GM12891 (cell line): Measurements from ENCODE around the gene GPR17.

ENCODE experiments used
- PAX5 ChIP-seq: IDR thresholded peaks from 2 replicates; pipeline ENCODE4 v1.6.1; 2011; ENCODE audit warnings: low read length, moderate library complexity, mild to moderate bottlenecking; ENCODE audit not compliant: insufficient read depth, severe bottlenecking
- POLR2A ChIP-seq: IDR thresholded peaks from 2 replicates; pipeline ENCODE4 v1.6.1; 2011; ENCODE audit warnings: low read depth, low read length, control low read depth
- POLR2AphosphoS5 ChIP-seq: IDR thresholded peaks from 2 replicates; pipeline ENCODE4 v1.6.1; 2011; ENCODE audit warnings: low read depth, low read length, control low read depth
- TAF1 ChIP-seq: IDR thresholded peaks from 2 replicates; pipeline ENCODE4 v1.6.1; 2011; ENCODE audit warnings: low read depth, low read length, control low read depth

DNA sequence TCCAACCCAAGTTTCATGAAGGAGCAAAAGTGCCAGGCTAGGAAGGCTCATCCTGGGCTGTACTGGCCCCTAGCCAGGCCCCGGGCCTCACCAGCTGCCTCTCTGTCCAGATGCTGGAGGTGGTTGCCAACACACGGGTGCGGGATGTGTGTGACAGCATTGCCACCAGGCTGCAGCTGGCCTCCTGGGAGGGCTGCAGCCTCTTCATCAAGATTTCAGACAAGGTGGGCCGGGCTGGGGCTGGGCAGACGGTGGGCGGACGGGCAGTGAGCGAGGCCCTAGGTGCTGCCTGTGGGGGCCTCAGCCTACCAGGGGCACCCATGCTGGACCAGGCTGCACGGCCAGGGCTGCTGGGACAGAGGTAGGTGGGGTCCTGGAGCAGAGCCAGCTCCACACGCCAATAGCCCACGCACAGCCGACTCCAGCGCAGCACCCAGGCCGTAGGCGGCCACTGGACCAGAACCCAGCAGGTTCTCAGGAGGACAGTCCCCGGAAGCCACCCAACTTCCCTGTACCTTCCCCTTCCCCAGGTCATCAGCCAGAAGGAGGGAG, 11.8 kb upstream of the GPR17 start:
- TF ChIP-seq POLR2A (no peak), POLR2AphosphoS5 (no peak), TAF1 (no peak), PAX5 (no peak)
